Activated T-helper 17 cell treated with anti-CD3 and anti-CD28 coated beads, Interleukin-2, amount 50 U/mL, for 72 hours (primary cell): ENCODE data around the gene RFX1. TPM values are rescaled to one million over a fixed set of nuclear protein-coding genes. Genes with fewer than 3 reads are reported as not detected.
"Not testable (repeated sequence)": the region's sequence is repeated elsewhere in the genome, so short reads cannot be mapped to it uniquely, and the experiment has no call there.

ENCODE experiments used
- ATAC-seq: fragments of 150-1000 bp; cut with Tn5 transposase; replicated peaks from 2 replicates; pipeline ENCODE4 v1.10.0; 2021; ENCODE audit warnings: mild to moderate bottlenecking, moderate library complexity
- H3K27ac Mint-ChIP-seq: one replicate; pipeline ENCODE4 v1.8.0; 2022; ENCODE audit warnings: mixed read lengths
- H3K27me3 Mint-ChIP-seq: one replicate; pipeline ENCODE4 v1.8.0; 2022; ENCODE audit warnings: mixed read lengths
- H3K36me3 Mint-ChIP-seq: one replicate; pipeline ENCODE4 v1.8.0; 2022; ENCODE audit warnings: low read depth, mild to moderate bottlenecking, mixed read lengths
- H3K4me1 Mint-ChIP-seq: one replicate; pipeline ENCODE4 v1.8.0; 2022; ENCODE audit warnings: mixed read lengths
- H3K4me3 Mint-ChIP-seq: one replicate; pipeline ENCODE4 v1.8.0; 2022; ENCODE audit warnings: mild to moderate bottlenecking, mixed read lengths
- H3K9me3 Mint-ChIP-seq: one replicate; pipeline ENCODE4 v1.8.0; 2022; ENCODE audit warnings: mixed read lengths
- total RNA-seq, 2 donors: library from RNA; stranded (reverse); gene quantifications; one replicate each; pipeline ENCODE4 v1.2.3, GENCODE V29; 2022

Gene RFX1
- total RNA-seq, 2 donors from 2014 or later, result 12.6 to 12.9 TPM

DNA sequence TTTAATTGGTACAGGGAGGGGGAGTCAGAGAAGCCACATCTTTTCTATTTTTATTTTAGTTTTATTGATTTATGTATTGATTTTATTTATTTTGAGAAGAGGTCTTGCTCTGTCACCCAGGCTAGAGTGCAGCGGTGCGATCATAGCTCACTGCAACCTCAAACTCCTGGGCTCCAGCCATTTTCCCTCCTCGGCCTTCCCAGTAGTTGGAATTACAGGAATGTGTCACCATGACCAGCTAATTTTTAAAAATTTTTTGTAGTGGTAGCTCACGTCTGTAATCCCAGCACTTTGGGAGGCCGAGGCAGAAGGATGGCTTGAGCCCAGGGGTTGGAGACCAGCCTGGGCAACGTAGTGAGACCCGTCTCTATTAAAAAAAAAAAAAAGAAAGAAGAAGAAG is 29.6 kb upstream of the RFX1 start:
- H3K4me1 Mint-ChIP-seq, result peaks cover 12% of the 10 kb centered on the region
- no peak for ATAC-seq
- H3K4me3 Mint-ChIP-seq, result no peak overlapping the region
- no peak overlapping the region for H3K27ac Mint-ChIP-seq
- H3K36me3 Mint-ChIP-seq, result peaks cover 81% of the 10 kb centered on the region
- H3K9me3 Mint-ChIP-seq, result no peaks in the 10 kb centered on the region
- no peaks in the 10 kb centered on the region for H3K27me3 Mint-ChIP-seq

DNA sequence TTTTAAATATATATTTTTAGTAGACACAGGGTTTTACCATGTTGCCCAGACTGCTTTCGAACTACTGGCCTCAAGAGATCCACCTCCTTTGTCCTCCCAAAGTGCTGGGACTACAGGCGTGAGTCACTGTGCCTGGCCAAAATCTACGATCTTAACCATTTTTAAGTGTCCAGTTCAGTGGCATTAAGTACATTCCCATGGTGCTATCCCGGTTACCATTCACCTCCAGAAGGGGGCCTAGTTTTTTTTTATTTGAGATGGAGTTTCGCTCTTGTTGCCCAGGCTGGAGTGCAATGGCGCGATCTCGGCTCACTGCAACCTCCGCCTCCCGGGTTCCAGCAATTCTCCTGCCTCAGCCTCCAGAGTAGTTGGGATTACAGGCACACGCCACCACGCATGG is 29.0 kb upstream of the RFX1 start:
- not testable (repeated sequence) for H3K27me3 Mint-ChIP-seq, H3K9me3 Mint-ChIP-seq, H3K4me3 Mint-ChIP-seq, H3K27ac Mint-ChIP-seq, ATAC-seq
- H3K4me1 Mint-ChIP-seq, result peaks cover 12% of the 10 kb centered on the region
- peaks cover 75% of the 10 kb centered on the region for H3K36me3 Mint-ChIP-seq

DNA sequence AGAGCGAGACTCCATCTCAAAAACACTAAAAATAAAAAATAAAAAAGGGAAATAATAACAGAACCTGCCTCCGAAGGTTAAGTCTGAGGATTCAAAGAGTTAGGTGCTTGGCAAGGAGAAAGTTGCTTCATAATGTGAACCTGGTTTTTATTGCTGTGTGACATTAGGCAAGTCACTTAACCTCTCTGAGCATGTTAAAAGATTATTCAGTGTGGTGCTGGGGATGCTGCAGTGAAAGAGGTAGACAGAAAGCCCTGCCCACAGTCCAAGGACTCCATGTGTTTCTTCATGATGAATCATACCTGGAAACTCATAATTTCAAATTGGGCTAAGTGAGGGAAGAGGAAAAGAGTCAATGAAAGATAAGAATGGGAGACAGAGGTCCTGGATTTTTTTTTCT is 27.8 kb upstream of the RFX1 start:
- ATAC-seq, result no peak
- peaks cover 63% of the 10 kb centered on the region for H3K36me3 Mint-ChIP-seq
- H3K4me3 Mint-ChIP-seq, result peak overlapping the region; percentile 51
- no peaks in the 10 kb centered on the region for H3K27me3 Mint-ChIP-seq
- H3K27ac Mint-ChIP-seq, result peak overlapping the region; percentile 51
- H3K9me3 Mint-ChIP-seq, result no peaks in the 10 kb centered on the region
- H3K4me1 Mint-ChIP-seq, result peaks cover 12% of the 10 kb centered on the region

DNA sequence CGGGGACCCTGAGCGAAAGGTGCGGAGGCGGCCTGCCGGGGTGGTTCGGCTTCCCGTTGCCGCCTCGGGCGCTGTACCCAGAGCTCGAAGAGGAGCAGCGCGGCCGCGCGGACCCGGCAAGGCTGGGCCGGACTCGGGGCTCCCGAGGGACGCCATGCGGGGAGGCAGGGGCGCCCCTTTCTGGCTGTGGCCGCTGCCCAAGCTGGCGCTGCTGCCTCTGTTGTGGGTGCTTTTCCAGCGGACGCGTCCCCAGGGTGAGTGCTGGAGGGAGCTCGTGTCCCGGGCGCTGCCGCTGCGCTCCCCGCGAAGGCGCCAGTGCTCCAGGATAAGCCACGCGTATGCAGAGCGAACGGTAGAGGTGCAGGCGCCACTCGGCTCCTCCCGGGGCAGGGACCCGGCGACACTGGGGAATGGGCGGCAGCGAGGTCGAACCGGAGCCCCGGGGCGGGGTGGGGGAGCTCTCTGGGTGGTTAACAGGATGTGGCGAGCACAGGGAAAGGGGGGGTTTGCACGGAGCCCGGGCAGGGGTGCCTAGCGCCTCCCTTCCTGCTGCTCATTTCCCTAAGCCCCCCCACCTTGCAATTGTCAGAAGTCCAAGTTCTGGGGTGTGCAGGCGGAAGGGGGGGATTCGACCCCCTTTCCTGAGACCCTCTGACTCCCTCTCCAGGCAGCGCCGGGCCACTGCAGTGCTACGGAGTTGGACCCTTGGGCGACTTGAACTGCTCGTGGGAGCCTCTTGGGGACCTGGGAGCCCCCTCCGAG is 25.8 kb upstream of the RFX1 start, which contains the start of gene IL27RA:
Gene IL27RA (plus strand): TSS at position 44 of the 762 bp plus-strand sequence. CDS start 111 bp downstream, at position 155.
- ATAC-seq, result peak; percentile 78
- H3K4me1 Mint-ChIP-seq, result peaks cover 12% of the 10 kb centered on the region
- no peaks in the 10 kb centered on the region for H3K9me3 Mint-ChIP-seq
- peak within 1 kb of the TSS; percentile 91 for H3K27ac Mint-ChIP-seq
- no peaks in the 10 kb centered on the region for H3K27me3 Mint-ChIP-seq
- peak within 1 kb of the TSS; percentile 85 for H3K4me3 Mint-ChIP-seq
- peaks cover 43% of the 10 kb centered on the region for H3K36me3 Mint-ChIP-seq

GRCh38 chr19:14030997-14031718 is 25.0 kb upstream of the RFX1 start:
- H3K4me3 Mint-ChIP-seq, result peak overlapping the region; percentile 85
- ATAC-seq, result no peak
- H3K4me1 Mint-ChIP-seq, result peaks cover 12% of the 10 kb centered on the region
- H3K27me3 Mint-ChIP-seq, result no peaks in the 10 kb centered on the region
- peaks cover 35% of the 10 kb centered on the region for H3K36me3 Mint-ChIP-seq
- peak overlapping the region; percentile 91 for H3K27ac Mint-ChIP-seq
- no peaks in the 10 kb centered on the region for H3K9me3 Mint-ChIP-seq

- no peaks in the 10 kb centered on the region for H3K27me3 Mint-ChIP-seq
- H3K4me1 Mint-ChIP-seq, result peaks cover 7% of the 10 kb centered on the region
- no peak overlapping the region for H3K4me3 Mint-ChIP-seq
- no peaks in the 10 kb centered on the region for H3K9me3 Mint-ChIP-seq
- ATAC-seq, result no peak
- H3K27ac Mint-ChIP-seq, result no peak overlapping the region
- H3K36me3 Mint-ChIP-seq, result peaks cover 18% of the 10 kb centered on the region
These were observed 22.8 kb upstream of the RFX1 start for GRCh38 chr19:14028901-14029300.

DNA sequence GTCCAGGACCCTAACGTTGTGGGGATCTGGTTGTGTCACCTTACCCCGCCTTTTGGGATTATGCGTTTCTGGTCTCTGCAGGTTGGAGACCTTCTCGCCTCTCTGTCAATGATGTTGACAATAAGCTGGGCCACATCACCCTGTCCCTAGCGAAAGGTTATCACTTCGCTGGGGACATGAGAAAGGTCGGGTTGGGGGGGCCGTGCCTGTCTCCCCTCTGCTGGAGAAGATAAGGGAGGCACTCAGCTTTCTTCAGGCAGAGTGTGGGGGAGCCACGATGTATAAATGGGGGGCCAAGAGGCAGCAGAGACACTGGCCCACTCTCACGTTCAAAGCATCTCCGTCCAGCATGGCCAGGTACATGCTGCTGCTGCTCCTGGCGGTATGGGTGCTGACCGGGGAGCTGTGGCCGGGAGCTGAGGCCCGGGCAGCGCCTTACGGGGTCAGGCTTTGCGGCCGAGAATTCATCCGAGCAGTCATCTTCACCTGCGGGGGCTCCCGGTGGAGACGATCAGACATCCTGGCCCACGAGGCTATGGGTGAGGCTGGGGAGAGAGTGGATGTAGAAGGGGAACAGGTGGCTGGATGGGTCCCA is 21.8 kb upstream of the RFX1 start, which contains the start of gene RLN3:
Gene RLN3 (plus strand): TSS at position 293 of the 595 bp plus-strand sequence. CDS start 57 bp downstream, at position 350.
- Mint-ChIP-seq H3K4me1 (peaks cover 6% of the 10 kb centered on the region), H3K4me3 (no peak within 1 kb of the TSS), H3K9me3 (no peaks in the 10 kb centered on the region), H3K27me3 (no peaks in the 10 kb centered on the region), H3K27ac (no peak within 1 kb of the TSS), H3K36me3 (peaks cover 13% of the 10 kb centered on the region)
- ATAC-seq, result no peak

DNA sequence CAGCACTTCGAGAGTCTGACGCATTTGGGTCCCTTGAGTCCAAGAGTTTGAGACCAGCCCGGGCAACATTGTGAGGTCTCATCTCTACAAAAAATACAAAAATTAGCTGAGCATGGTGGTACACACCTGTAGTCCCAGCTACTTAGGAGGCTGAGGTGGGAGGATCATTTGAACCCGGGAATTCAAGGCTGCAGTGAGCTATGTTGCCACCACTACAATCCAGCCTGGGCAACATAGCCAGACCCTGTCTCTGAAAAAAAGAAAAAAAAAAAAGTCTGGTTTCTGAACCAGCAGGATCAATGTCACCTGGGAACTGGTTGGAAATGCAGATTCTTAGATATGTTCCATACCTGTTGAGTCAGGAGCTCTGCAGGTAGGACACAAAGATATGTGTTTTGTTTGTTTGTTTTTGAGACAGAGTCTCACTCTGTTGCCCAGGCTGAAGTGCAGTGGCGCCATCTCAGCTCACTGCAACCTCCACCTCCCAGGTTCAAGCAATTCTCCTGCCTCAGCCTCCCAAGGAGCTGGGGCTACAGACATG is 20.6 kb upstream of the RFX1 start:
- not testable (repeated sequence) for H3K27ac Mint-ChIP-seq, H3K4me3 Mint-ChIP-seq, H3K27me3 Mint-ChIP-seq, H3K9me3 Mint-ChIP-seq, ATAC-seq, H3K4me1 Mint-ChIP-seq, H3K36me3 Mint-ChIP-seq

DNA sequence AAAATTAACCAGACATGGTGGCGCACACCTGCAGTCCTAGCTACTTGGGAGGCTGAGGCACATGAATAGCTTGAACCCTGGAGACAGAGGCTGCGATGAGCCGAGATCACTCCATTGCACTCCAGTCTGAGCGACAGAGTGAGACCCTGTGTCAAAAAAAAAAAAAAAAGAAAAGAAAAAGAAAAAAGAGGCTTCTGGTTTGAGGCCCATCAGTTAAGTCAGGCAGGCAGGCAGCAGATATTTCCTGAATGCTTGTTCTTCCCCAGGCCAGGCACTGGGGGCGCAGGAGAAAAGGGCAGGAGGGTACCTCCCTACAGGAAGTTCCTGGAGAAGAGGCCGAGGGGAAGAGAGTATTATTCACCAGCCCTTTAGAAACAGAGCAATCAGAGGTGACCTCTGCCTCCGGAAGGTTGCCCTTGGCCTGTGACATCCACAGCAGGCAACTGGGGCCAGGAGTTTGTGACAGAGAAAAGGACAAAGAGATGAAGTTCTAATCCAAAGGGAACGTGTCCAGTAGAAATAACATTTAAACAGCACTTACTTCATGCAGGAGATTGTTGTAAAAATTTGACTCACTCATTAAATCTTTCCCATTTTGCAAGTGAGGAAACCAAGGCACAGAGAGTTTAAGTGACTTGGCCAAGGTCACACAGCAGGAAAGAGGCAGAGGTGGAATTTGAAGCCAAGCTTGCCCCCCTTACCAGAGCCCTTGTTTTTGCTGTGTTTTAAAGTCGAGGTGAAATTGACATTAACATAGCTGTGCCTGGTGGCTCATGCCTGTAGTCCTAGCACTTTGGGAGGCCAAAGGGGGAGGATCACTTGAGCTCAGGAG is 17.5 kb upstream of the RFX1 start:
- Mint-ChIP-seq H3K4me3 (no peak overlapping the region), H3K27me3 (no peaks in the 10 kb centered on the region), H3K36me3 (no peaks in the 10 kb centered on the region), H3K9me3 (no peaks in the 10 kb centered on the region), H3K4me1 (no peaks in the 10 kb centered on the region), H3K27ac (peak overlapping the region; percentile 40)
- peak; percentile 12 for ATAC-seq

GRCh38 chr19:14022469-14022868 is 16.3 kb upstream of the RFX1 start:
- H3K27ac Mint-ChIP-seq, result no peak overlapping the region
- no peaks in the 10 kb centered on the region for H3K4me1 Mint-ChIP-seq
- no peaks in the 10 kb centered on the region for H3K27me3 Mint-ChIP-seq
- no peaks in the 10 kb centered on the region for H3K9me3 Mint-ChIP-seq
- peak; percentile 23 for ATAC-seq
- no peak overlapping the region for H3K4me3 Mint-ChIP-seq
- no peaks in the 10 kb centered on the region for H3K36me3 Mint-ChIP-seq

DNA sequence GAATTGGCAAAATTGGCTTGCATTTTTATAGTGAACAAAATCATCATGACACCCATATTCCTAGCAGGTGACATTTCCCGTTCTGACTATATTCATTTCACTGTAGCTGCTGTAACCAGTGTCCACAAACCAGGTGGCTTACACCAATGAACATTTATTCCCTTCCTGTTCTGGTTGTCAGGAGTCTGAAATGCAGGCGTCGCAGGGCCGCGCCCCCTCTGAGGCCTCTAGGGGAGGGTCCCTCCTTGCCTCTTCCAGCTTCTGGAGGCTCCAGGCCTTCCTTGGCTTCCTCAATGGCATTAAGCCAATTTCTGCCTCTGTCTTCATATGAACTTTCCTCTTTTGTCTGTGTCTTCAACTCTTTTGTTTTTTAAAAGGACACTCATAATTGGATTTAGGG is 15.4 kb upstream of the RFX1 start:
- Mint-ChIP-seq H3K4me3 (no peak overlapping the region), H3K27me3 (no peaks in the 10 kb centered on the region), H3K9me3 (no peaks in the 10 kb centered on the region), H3K36me3 (no peaks in the 10 kb centered on the region), H3K4me1 (no peaks in the 10 kb centered on the region), H3K27ac (no peak overlapping the region)
- ATAC-seq, result peak; percentile 54

DNA sequence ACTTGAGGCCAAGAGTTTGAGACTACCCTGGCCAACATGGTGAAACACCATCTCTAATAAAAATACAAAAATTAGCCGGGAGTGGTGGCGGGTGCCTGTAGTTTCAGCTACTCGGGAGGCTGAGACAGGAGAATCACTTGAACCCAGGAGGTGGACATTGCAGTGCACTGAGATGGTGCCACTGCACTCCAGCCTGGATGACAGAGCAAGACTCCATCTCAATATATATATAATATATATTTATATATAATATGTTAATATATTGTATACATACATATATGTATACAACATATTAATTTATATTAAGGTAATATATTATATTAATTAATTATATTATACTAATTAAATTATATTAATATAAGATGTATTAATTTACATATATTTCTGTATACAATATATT is 13.6 kb upstream of the RFX1 start:
- H3K27me3 Mint-ChIP-seq, H3K9me3 Mint-ChIP-seq, H3K4me1 Mint-ChIP-seq, H3K27ac Mint-ChIP-seq, ATAC-seq, H3K36me3 Mint-ChIP-seq, H3K4me3 Mint-ChIP-seq: not testable (repeated sequence)

- ATAC-seq, result no peak
- Mint-ChIP-seq H3K27ac (no peak overlapping the region), H3K4me3 (no peak overlapping the region), H3K9me3 (no peaks in the 10 kb centered on the region), H3K36me3 (no peaks in the 10 kb centered on the region), H3K4me1 (no peaks in the 10 kb centered on the region), H3K27me3 (no peaks in the 10 kb centered on the region)
These were observed 13.0 kb upstream of the RFX1 start for GRCh38 chr19:14019100-14019499.

DNA sequence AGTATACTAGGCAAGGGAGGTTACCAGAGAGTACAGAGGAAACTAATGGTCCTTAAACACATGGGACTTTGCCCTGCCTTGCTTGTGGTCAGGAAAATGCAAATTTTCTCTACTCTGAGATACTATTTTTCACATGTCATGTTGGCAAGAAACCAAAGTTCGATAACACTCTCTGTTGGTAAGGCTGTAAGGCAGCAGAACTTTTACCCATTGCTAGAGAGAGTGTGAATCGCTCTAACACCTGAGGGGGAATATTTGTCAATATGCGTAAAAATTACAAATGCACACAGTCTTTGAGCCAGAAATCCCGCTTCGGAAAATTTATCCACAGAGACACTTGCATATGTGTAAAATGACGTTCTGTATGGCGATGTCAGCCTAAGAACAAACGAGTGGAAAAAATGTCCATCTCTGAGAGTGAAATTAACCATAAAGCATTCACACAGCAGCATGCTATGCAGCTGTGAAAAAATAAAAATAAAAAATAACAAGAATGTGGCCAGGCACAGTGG is 9.5 kb upstream of the RFX1 start:
- H3K36me3 Mint-ChIP-seq, result no peaks in the 10 kb centered on the region
- peak; percentile 48 for ATAC-seq
- H3K4me1 Mint-ChIP-seq, result no peaks in the 10 kb centered on the region
- H3K4me3 Mint-ChIP-seq, result no peak overlapping the region
- no peaks in the 10 kb centered on the region for H3K27me3 Mint-ChIP-seq
- H3K9me3 Mint-ChIP-seq, result no peaks in the 10 kb centered on the region
- H3K27ac Mint-ChIP-seq, result no peak overlapping the region
